Measurements from ENCODE around the gene NHSL2.
"Not testable (repeated sequence)": the region's sequence is repeated elsewhere in the genome, so short reads cannot be mapped to it uniquely, and the experiment has no call there.

The NHSL2 gene

DNA sequence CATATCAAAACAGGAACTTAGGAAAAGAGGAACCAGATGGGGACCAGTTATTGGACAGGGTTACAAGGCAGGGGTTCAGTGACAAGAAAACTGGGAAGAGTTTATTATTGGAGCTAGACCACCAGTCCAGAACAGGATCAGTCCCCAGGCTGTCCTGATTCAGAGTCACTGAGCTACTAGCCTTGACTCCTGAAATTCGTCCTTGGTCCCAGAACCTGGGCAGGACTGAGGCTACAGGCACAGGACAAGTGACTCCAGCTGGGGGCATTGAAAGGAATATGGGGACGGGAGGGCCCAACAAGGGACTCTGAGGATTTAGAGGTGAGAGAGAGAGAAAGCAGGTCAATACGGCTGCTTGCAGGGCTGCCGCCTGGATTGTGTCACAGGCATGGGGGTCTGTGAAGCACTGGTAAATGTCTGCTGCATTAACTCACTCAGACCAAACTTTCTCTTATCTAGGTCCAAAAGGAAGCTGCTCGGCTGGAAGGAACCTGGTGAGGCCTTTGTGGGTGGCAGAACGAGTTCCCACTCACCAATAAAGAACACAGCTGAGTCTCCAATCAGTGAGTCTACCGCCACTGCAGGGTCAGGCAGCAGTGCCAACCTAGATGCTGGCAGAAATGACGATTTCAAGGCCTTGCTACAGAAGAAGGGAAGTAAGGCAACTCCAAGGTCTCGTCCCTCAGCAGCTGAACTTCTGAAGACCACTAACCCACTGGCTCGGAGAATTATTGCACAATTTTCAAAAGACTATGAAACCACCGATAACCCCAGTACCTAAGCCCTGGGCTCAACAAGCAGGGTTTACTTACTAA lies 232.4 kb downstream of the NHSL2 start:
- no peak overlapping the region for H3K27ac ChIP-seq (ENCODE audit: low read depth in 2 of 2, low read length in 2 of 2)
- H3K9ac ChIP-seq (ENCODE audit: low read depth in 1 of 2, low read length in 2 of 2): no peak overlapping the region
- H3K36me3 ChIP-seq (ENCODE audit: control insufficient read depth in 2 of 2, insufficient read depth in 2 of 2, low read length in 2 of 2): no peaks in the 10 kb centered on the region
- H3K9me3 ChIP-seq (ENCODE audit: control insufficient read depth in 2 of 2, low read length in 2 of 2): no peaks in the 10 kb centered on the region
- no peak overlapping the region for H3K4me3 ChIP-seq (ENCODE audit: low read length in 2 of 2)
- H3K4me1 ChIP-seq (ENCODE audit: control insufficient read depth in 2 of 2, insufficient read depth in 2 of 2, low read length in 2 of 2): no peaks in the 10 kb centered on the region
- H3K27me3 ChIP-seq (ENCODE audit: control insufficient read depth in 2 of 2, insufficient read depth in 2 of 2, low read length in 2 of 2): peaks cover 2 to 11% of the 10 kb centered on the region in 2 donors

DNA sequence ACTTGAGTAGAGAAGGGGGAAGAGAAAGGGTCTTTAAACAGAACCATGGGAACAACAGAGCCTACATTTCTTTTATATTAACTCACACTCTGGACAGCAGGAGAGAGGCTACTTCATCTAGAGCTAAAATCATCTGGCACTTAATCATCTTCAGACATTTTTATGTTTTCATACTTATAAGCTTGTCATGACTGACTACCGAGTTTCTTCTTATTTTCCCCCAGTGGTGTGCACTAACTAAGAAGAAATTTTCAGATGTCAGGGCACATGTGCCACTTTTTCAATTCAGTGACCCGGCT lies 232.9 kb downstream of the NHSL2 start:
- no peak overlapping the region for H3K4me3 ChIP-seq (ENCODE audit: low read length in 2 of 2)
- no peak overlapping the region for H3K27ac ChIP-seq (ENCODE audit: low read depth in 2 of 2, low read length in 2 of 2)
- no peak overlapping the region for H3K9ac ChIP-seq (ENCODE audit: low read depth in 1 of 2, low read length in 2 of 2)
- peaks cover 2 to 11% of the 10 kb centered on the region in 2 donors for H3K27me3 ChIP-seq (ENCODE audit: control insufficient read depth in 2 of 2, insufficient read depth in 2 of 2, low read length in 2 of 2)
- H3K4me1 ChIP-seq (ENCODE audit: control insufficient read depth in 2 of 2, insufficient read depth in 2 of 2, low read length in 2 of 2): no peaks in the 10 kb centered on the region
- H3K36me3 ChIP-seq (ENCODE audit: control insufficient read depth in 2 of 2, insufficient read depth in 2 of 2, low read length in 2 of 2): no peaks in the 10 kb centered on the region
- H3K9me3 ChIP-seq (ENCODE audit: control insufficient read depth in 2 of 2, low read length in 2 of 2): no peaks in the 10 kb centered on the region

DNA sequence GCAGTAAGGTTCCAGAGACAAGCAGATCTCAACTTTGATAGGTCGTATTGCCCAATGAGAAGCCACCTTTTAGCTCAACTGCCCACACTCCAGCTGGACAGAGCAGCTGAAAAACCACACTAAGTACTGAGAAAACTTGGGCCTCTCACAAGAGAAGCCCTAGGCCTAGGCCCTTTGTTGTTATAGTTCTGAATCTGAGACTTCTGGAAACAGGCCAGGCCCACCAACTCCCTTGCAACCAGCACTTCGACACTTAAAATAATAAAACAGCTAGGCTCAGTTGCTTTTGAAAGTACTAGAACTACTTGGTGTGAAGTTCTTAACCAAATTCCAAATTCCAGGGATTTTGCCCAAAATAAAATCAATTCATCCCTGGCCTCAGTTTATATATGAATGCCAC lies 234.5 kb downstream of the NHSL2 start:
- H3K4me3 ChIP-seq (ENCODE audit: low read length in 2 of 2): no peak overlapping the region
- H3K27ac ChIP-seq (ENCODE audit: low read depth in 2 of 2, low read length in 2 of 2): no peak overlapping the region
- no peak overlapping the region for H3K9ac ChIP-seq (ENCODE audit: low read depth in 1 of 2, low read length in 2 of 2)
- H3K9me3 ChIP-seq (ENCODE audit: control insufficient read depth in 2 of 2, low read length in 2 of 2): no peaks in the 10 kb centered on the region
- H3K4me1 ChIP-seq (ENCODE audit: control insufficient read depth in 2 of 2, insufficient read depth in 2 of 2, low read length in 2 of 2): no peaks in the 10 kb centered on the region
- peaks cover 2 to 11% of the 10 kb centered on the region in 2 donors for H3K27me3 ChIP-seq (ENCODE audit: control insufficient read depth in 2 of 2, insufficient read depth in 2 of 2, low read length in 2 of 2)
- no peaks in the 10 kb centered on the region for H3K36me3 ChIP-seq (ENCODE audit: control insufficient read depth in 2 of 2, insufficient read depth in 2 of 2, low read length in 2 of 2)

GRCh38 chrX:72146527-72146926 lies 235.9 kb downstream of the NHSL2 start:
- H3K36me3 ChIP-seq (ENCODE audit: control insufficient read depth in 2 of 2, insufficient read depth in 2 of 2, low read length in 2 of 2): no peaks in the 10 kb centered on the region
- no peak overlapping the region for H3K9ac ChIP-seq (ENCODE audit: low read depth in 1 of 2, low read length in 2 of 2)
- H3K4me3 ChIP-seq (ENCODE audit: low read length in 2 of 2): no peak overlapping the region
- H3K27ac ChIP-seq (ENCODE audit: low read depth in 2 of 2, low read length in 2 of 2): no peak overlapping the region
- H3K9me3 ChIP-seq (ENCODE audit: control insufficient read depth in 2 of 2, low read length in 2 of 2): no peaks in the 10 kb centered on the region
- H3K27me3 ChIP-seq (ENCODE audit: control insufficient read depth in 2 of 2, insufficient read depth in 2 of 2, low read length in 2 of 2): peaks cover 2 to 15% of the 10 kb centered on the region in 2 donors
- no peaks in the 10 kb centered on the region for H3K4me1 ChIP-seq (ENCODE audit: control insufficient read depth in 2 of 2, insufficient read depth in 2 of 2, low read length in 2 of 2)

DNA sequence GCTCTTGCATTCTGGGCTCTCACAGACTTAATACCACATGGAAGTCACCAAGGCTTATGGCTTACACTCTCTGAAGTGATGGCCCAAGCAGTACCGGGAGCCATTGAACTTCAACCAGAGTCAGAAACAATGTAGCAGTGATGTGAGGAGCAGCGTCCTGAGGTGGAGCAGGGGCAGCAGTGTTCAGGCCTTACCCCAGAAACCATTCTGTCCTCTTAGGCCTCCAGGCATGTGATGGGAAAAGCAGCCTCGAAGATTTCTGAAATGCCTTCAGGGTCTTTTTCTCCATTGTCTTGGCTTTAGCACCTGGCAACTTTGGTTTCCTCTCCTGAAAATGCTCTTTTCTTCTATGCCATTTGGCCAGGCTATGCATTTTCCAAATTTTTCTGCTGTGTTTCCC lies 248.1 kb downstream of the NHSL2 start:
- peaks cover 0 to 4% of the 10 kb centered on the region in 2 donors for H3K27me3 ChIP-seq (ENCODE audit: control insufficient read depth in 2 of 2, insufficient read depth in 2 of 2, low read length in 2 of 2)
- no peak overlapping the region for H3K4me3 ChIP-seq (ENCODE audit: low read length in 2 of 2)
- H3K9ac ChIP-seq (ENCODE audit: low read depth in 1 of 2, low read length in 2 of 2): no peak overlapping the region
- H3K9me3 ChIP-seq (ENCODE audit: control insufficient read depth in 2 of 2, low read length in 2 of 2): peaks cover 0 to 5% of the 10 kb centered on the region in 2 donors
- H3K36me3 ChIP-seq (ENCODE audit: control insufficient read depth in 2 of 2, insufficient read depth in 2 of 2, low read length in 2 of 2): no peaks in the 10 kb centered on the region
- no peaks in the 10 kb centered on the region for H3K4me1 ChIP-seq (ENCODE audit: control insufficient read depth in 2 of 2, insufficient read depth in 2 of 2, low read length in 2 of 2)
- H3K27ac ChIP-seq (ENCODE audit: low read depth in 2 of 2, low read length in 2 of 2): no peak overlapping the region

DNA sequence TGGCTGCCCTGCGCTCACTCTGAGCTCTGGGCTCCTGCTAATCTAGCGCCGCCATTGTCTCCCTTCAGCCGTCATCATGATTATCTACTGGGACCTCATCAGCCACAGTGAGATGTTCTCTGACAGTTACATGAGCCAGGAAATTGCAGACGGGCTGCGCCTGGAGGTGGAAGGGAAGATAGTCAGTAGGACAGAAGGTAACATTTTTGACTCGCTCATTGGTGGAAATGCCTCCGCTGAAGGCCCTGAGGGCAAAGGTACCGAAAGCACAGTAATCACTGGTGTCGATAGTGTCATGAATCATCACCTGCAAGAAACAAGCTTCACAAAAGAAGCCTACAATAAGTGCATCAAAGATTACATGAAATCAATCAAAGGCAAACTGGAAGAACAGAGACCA lies 249.1 kb downstream of the NHSL2 start:
- Histone ChIP-seq H3K4me3 (ENCODE audit: low read length in 2 of 2) (no peak overlapping the region), H3K27me3 (ENCODE audit: control insufficient read depth in 2 of 2, insufficient read depth in 2 of 2, low read length in 2 of 2) (peaks cover 0 to 5% of the 10 kb centered on the region in 2 donors), H3K36me3 (ENCODE audit: control insufficient read depth in 2 of 2, insufficient read depth in 2 of 2, low read length in 2 of 2) (no peaks in the 10 kb centered on the region), H3K27ac (ENCODE audit: low read depth in 2 of 2, low read length in 2 of 2) (no peak overlapping the region), H3K4me1 (ENCODE audit: control insufficient read depth in 2 of 2, insufficient read depth in 2 of 2, low read length in 2 of 2) (no peaks in the 10 kb centered on the region), H3K9me3 (ENCODE audit: control insufficient read depth in 2 of 2, low read length in 2 of 2) (peaks cover 0 to 5% of the 10 kb centered on the region in 2 donors), H3K9ac (ENCODE audit: low read depth in 1 of 2, low read length in 2 of 2) (no peak overlapping the region)

GRCh38 chrX:72165551-72165950 lies 254.9 kb downstream of the NHSL2 start:
- H3K9me3 ChIP-seq (ENCODE audit: control insufficient read depth in 2 of 2, low read length in 2 of 2): no peaks in the 10 kb centered on the region
- no peak overlapping the region for H3K9ac ChIP-seq (ENCODE audit: low read depth in 1 of 2, low read length in 2 of 2)
- H3K4me1 ChIP-seq (ENCODE audit: control insufficient read depth in 2 of 2, insufficient read depth in 2 of 2, low read length in 2 of 2): no peaks in the 10 kb centered on the region
- no peaks in the 10 kb centered on the region for H3K36me3 ChIP-seq (ENCODE audit: control insufficient read depth in 2 of 2, insufficient read depth in 2 of 2, low read length in 2 of 2)
- H3K4me3 ChIP-seq (ENCODE audit: low read length in 2 of 2): no peak overlapping the region
- H3K27me3 ChIP-seq (ENCODE audit: control insufficient read depth in 2 of 2, insufficient read depth in 2 of 2, low read length in 2 of 2): peaks cover 0 to 2% of the 10 kb centered on the region in 2 donors
- no peak overlapping the region for H3K27ac ChIP-seq (ENCODE audit: low read depth in 2 of 2, low read length in 2 of 2)

DNA sequence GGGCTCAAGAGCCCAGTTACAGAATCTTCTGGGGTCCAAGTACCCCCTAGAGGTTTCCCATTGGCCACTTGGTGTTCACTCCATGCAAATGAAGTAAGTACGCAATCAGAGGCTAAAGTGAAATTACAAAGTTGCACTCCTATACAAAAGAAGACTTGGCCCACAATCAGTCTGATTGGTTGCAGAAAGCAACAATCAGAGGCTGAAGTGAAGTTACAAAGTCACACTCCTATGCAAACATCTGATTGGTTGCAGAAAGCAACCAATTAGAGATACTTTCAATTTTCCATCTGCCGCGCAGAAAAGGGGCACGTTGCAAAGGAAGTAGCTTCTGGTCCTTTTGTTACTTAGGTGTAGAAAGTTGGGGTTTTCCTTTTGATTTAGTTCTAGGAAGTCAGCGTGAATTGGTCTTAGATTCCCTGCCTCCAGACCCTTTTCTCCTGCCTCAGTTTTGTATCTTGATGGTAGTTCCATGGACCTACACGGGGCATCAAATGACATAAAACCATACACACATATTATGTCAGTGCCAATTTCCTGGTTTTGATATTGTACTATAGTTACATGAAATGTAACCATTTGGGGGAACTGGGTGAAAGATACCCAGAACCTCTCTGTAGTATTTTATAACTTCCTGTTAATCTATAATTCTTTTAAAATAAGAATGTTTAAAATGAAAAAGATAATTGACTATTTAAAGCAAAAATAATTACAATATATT lies 258.5 kb downstream of the NHSL2 start:
- H3K36me3 ChIP-seq (ENCODE audit: control insufficient read depth in 2 of 2, insufficient read depth in 2 of 2, low read length in 2 of 2): no peaks in the 10 kb centered on the region
- H3K9me3 ChIP-seq (ENCODE audit: control insufficient read depth in 2 of 2, low read length in 2 of 2): no peaks in the 10 kb centered on the region
- no peaks in the 10 kb centered on the region for H3K4me1 ChIP-seq (ENCODE audit: control insufficient read depth in 2 of 2, insufficient read depth in 2 of 2, low read length in 2 of 2)
- no peak overlapping the region for H3K27ac ChIP-seq (ENCODE audit: low read depth in 2 of 2, low read length in 2 of 2)
- H3K9ac ChIP-seq (ENCODE audit: low read depth in 1 of 2, low read length in 2 of 2): no peak overlapping the region
- H3K4me3 ChIP-seq (ENCODE audit: low read length in 2 of 2): peak overlapping the region in 1 of 2 donors; percentile 53
- no peaks in the 10 kb centered on the region for H3K27me3 ChIP-seq (ENCODE audit: control insufficient read depth in 2 of 2, insufficient read depth in 2 of 2, low read length in 2 of 2)

DNA sequence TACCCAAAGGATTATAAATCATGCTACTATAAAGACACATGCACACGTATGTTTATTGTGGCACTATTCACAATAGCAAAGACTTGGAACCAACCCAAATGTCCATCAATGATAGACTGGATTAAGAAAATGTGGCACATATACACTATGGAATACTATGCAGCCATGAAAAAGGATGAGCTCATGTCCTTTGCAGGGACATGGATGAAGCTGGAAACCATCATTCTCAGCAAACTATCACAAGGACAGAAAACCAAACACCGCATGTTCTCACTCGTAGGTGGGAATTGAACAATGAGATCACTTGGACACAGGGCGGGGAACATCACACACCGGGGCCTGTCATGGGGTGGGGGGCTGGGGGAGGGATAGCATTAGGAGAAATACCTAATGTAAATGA lies 265.6 kb downstream of the NHSL2 start:
- H3K9ac ChIP-seq (ENCODE audit: low read depth in 1 of 2, low read length in 2 of 2); H3K4me1 ChIP-seq (ENCODE audit: control insufficient read depth in 2 of 2, insufficient read depth in 2 of 2, low read length in 2 of 2); H3K27me3 ChIP-seq (ENCODE audit: control insufficient read depth in 2 of 2, insufficient read depth in 2 of 2, low read length in 2 of 2); H3K9me3 ChIP-seq (ENCODE audit: control insufficient read depth in 2 of 2, low read length in 2 of 2); H3K4me3 ChIP-seq (ENCODE audit: low read length in 2 of 2); H3K36me3 ChIP-seq (ENCODE audit: control insufficient read depth in 2 of 2, insufficient read depth in 2 of 2, low read length in 2 of 2); H3K27ac ChIP-seq (ENCODE audit: low read depth in 2 of 2, low read length in 2 of 2): not testable (repeated sequence)

- Histone ChIP-seq H3K4me1 (ENCODE audit: control insufficient read depth in 2 of 2, insufficient read depth in 2 of 2, low read length in 2 of 2) (peaks cover under 1 to 2% of the 10 kb centered on the region in 2 donors), H3K9ac (ENCODE audit: low read depth in 1 of 2, low read length in 2 of 2) (no peak overlapping the region), H3K27ac (ENCODE audit: low read depth in 2 of 2, low read length in 2 of 2) (no peak overlapping the region), H3K36me3 (ENCODE audit: control insufficient read depth in 2 of 2, insufficient read depth in 2 of 2, low read length in 2 of 2) (no peaks in the 10 kb centered on the region), H3K9me3 (ENCODE audit: control insufficient read depth in 2 of 2, low read length in 2 of 2) (no peaks in the 10 kb centered on the region), H3K27me3 (ENCODE audit: control insufficient read depth in 2 of 2, insufficient read depth in 2 of 2, low read length in 2 of 2) (peaks cover 0 to 3% of the 10 kb centered on the region in 2 donors), H3K4me3 (ENCODE audit: low read length in 2 of 2) (no peak overlapping the region)
Observed at GRCh38 chrX:72176981-72177380, 266.3 kb downstream of the NHSL2 start.
